Measurements from ENCODE around the gene TMEM266.

DNA sequence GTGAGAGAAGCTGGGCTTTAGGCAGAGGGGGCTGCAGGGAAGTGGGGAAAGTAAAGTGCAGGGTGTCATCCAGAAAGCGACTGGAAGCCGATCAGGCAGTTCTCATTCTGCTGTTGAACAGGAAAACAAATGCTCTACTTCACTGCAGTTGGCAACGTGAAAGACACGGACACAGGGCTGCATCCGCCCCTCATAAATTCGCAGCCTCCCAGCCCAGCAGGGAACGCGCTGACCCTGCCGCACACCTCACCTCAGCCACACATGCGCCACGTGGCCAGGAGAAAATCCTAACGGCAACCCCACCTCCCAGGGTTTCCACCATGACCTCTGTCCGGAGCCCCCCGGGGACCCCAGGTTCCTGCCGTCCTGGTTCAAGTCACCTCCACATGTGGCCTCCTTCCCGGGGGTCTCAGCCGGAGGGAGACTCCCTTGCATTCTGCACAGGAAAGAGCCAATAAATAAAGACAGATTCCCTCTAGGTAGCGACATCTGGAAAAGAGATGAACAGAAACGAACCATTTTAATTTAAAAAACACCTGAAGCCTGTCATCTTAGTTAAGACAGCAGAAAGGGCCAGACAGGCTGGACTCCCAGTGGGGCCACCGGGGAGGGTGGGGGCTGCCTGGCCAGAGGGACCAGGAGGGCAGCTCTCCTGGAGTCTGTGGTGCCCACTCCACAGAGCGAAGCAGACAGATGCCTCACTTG is 118.7 kb downstream of the TMEM266 start:
- TF ChIP-seq, protein P1, sequence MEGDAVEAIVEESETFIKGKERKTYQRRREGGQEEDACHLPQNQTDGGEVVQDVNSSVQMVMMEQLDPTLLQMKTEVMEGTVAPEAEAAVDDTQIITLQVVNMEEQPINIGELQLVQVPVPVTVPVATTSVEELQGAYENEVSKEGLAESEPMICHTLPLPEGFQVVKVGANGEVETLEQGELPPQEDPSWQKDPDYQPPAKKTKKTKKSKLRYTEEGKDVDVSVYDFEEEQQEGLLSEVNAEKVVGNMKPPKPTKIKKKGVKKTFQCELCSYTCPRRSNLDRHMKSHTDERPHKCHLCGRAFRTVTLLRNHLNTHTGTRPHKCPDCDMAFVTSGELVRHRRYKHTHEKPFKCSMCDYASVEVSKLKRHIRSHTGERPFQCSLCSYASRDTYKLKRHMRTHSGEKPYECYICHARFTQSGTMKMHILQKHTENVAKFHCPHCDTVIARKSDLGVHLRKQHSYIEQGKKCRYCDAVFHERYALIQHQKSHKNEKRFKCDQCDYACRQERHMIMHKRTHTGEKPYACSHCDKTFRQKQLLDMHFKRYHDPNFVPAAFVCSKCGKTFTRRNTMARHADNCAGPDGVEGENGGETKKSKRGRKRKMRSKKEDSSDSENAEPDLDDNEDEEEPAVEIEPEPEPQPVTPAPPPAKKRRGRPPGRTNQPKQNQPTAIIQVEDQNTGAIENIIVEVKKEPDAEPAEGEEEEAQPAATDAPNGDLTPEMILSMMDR (IDR thresholded peaks at IDR 0.05), result no peak
- no peak for TF ChIP-seq POLR2A (IDR thresholded peaks at IDR 0.05)

Measured in testis (tissue), 2 donors.